ENCODE results near the gene POGLUT2.

Gene POGLUT2

DNA sequence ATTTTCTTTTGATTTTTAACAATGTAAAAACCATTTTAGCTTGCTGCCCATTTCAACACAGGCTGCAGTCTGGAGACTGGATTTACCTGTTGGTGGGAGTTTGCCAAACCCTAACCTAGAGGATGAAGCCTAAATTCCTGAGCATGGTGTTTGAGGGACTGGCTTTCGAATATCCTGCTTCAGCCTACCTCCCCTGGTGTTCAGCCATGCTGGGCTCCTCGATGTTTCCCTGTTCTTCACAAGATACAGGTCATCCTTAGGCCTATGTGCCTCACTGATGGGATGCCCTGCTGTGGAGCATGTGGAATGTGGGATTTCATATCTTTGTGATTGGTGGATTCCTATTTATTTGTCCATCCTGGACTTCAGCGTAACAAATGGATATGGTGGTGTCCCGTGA is 26.6 kb upstream of the POGLUT2 start:
- no peak overlapping the region for H3K4me3 ChIP-seq (ENCODE audit: control insufficient read depth, low read depth, low read length)
- no peak for DNase-seq (ENCODE audit: low read depth)
- TF ChIP-seq, protein P1, sequence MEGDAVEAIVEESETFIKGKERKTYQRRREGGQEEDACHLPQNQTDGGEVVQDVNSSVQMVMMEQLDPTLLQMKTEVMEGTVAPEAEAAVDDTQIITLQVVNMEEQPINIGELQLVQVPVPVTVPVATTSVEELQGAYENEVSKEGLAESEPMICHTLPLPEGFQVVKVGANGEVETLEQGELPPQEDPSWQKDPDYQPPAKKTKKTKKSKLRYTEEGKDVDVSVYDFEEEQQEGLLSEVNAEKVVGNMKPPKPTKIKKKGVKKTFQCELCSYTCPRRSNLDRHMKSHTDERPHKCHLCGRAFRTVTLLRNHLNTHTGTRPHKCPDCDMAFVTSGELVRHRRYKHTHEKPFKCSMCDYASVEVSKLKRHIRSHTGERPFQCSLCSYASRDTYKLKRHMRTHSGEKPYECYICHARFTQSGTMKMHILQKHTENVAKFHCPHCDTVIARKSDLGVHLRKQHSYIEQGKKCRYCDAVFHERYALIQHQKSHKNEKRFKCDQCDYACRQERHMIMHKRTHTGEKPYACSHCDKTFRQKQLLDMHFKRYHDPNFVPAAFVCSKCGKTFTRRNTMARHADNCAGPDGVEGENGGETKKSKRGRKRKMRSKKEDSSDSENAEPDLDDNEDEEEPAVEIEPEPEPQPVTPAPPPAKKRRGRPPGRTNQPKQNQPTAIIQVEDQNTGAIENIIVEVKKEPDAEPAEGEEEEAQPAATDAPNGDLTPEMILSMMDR (conservative IDR thresholded peaks at IDR 0.05; ENCODE audit: control insufficient read depth, insufficient read depth, low read depth, low read length): no peak

DNA sequence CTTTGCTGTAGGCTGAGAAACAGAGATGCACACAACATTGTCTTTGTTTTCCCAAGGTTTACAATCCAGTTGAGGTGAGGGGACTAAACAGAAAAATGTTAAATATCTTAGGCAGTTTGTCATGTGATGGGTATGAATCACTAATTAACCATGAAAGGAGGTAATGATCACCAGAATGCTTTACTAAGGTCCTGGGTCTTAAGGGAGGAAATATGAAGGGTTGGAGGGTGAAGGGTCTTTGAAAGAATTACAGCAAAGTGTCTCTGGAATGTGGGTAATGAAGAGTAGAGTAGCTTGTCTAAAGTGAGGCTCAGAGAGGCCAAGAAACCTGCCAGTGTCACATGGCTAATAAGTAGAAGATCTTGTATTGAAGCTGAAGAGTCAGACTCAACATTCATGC is 19.1 kb upstream of the POGLUT2 start:
- TF ChIP-seq, protein P1 (conservative IDR thresholded peaks at IDR 0.05; ENCODE audit: control insufficient read depth, insufficient read depth, low read depth, low read length): no peak
- no peak overlapping the region for H3K4me3 ChIP-seq (ENCODE audit: control insufficient read depth, low read depth, low read length)
- DNase-seq (ENCODE audit: low read depth): no peak

DNA sequence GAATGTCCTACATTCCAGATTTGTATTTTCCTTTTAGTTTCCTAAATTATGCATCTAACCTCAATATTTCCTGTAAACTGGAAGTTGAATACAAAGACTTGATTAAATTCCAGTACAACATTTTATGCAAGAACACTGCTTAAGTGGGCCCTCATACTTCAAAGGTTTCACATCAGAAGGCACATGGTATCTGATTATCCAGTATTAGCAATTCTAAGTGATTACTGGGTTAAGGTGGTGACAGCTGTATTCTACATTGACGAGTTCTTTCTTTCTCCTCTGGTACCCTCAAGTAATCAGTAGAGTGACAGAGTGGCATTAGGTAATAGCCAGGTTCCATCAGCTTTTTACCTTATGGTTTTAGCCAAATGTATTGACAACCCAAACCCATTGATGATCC is 18.5 kb upstream of the POGLUT2 start:
- no peak for DNase-seq (ENCODE audit: low read depth)
- no peak overlapping the region for H3K4me3 ChIP-seq (ENCODE audit: control insufficient read depth, low read depth, low read length)
- TF ChIP-seq, protein P1 (conservative IDR thresholded peaks at IDR 0.05; ENCODE audit: control insufficient read depth, insufficient read depth, low read depth, low read length): no peak

DNA sequence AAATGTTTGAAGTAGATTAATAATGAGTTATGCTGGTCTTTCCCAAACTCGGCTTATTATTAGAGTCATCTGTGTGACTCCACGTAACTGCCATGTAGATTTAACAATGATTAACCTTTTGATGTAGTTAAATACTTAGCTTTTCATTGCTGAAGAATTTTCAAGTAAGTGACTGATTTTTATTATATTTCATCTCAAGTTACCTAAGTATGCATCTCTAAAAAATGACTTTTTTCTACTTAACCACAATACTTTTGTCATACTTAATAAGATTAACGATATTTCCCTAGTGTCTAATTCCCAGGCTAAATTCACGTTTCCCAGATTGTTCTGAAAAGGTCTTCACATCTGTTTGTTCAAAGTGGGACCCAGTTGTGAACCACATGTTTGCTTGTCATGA is 17.9 kb upstream of the POGLUT2 start:
- no peak overlapping the region for H3K4me3 ChIP-seq (ENCODE audit: control insufficient read depth, low read depth, low read length)
- TF ChIP-seq, protein P1 (conservative IDR thresholded peaks at IDR 0.05; ENCODE audit: control insufficient read depth, insufficient read depth, low read depth, low read length): no peak
- no peak for DNase-seq (ENCODE audit: low read depth)

DNA sequence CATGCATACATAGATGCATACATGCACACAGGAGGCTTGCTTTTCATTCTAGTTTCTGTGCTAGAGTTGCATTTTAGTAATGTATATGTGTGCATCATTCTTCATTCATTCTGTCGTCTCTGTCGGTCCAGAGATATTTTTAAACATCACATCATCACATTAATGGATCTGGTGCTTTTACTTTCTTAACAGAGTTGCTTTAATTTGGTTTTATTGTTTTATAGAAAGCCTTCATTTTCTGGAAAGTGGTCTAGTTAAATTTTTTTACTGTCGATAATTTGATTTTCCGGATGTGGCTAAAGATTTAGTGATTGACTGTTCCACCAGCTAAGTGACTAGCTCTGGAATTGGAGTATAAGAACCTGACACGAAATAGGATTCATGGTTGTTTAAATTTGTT is 17.0 kb upstream of the POGLUT2 start:
- no peak overlapping the region for H3K4me3 ChIP-seq (ENCODE audit: control insufficient read depth, low read depth, low read length)
- no peak for DNase-seq (ENCODE audit: low read depth)
- TF ChIP-seq, protein P1 (conservative IDR thresholded peaks at IDR 0.05; ENCODE audit: control insufficient read depth, insufficient read depth, low read depth, low read length): no peak

DNA sequence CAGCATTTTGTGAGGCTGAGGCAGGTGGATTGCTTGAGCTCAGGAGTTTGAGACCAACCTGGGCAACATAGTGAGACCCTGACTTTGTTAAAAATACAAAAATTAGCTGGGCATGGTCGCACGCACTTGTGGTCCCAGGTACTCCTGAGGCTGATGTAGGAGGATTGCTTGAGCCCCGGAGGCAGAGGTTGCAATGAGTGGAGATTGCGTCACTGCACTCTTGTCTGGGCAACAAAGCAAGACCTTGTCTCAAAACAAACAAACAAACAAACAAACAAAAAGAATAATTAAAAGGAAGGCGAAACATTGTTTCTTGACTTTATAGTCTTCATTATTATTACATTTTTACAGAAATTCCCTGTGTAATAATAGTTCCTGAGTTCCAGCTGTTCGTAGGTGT is 16.0 kb upstream of the POGLUT2 start:
- TF ChIP-seq, protein P1 (conservative IDR thresholded peaks at IDR 0.05; ENCODE audit: control insufficient read depth, insufficient read depth, low read depth, low read length): no peak
- no peak overlapping the region for H3K4me3 ChIP-seq (ENCODE audit: control insufficient read depth, low read depth, low read length)
- no peak for DNase-seq (ENCODE audit: low read depth)

DNA sequence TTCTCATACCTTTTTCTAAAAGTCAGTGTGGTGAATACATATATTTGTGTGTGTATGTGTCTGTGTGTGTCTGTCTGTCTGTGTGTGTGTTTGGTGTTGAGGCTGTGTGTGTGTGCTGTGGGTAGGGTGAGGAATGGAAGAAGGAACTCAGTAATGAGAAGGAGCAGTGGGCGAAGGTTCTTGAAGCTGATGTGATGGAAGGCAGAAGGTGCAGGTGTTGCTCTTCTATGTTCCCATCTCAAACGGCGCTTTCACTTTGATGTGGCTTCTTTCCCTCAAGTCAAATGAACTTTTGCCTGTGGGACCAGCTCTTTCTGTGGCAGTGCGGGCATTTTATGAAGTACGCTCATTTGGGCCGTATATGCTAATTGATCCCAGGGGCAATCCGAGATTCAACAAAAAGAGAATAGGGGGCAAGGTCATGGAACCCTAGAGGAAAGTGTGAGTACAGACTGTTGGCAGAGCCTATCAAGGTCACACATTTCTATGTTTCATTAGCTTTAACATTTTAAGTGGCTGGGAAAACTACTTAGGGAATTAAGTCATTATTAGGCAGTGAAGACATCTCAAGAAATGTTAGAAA is 15.3 kb upstream of the POGLUT2 start:
- no peak for DNase-seq (ENCODE audit: low read depth)
- TF ChIP-seq, protein P1 (conservative IDR thresholded peaks at IDR 0.05; ENCODE audit: control insufficient read depth, insufficient read depth, low read depth, low read length): no peak

More for the DNA sequence above, 15.3 kb upstream of the POGLUT2 start:
- no peak overlapping the region for H3K4me3 ChIP-seq (ENCODE audit: control insufficient read depth, low read depth, low read length)

Data from fibroblast of mammary gland (primary cell).